Measurements from ENCODE around the gene HECTD4.
"Not testable (repeated sequence)": the region's sequence is repeated elsewhere in the genome, so short reads cannot be mapped to it uniquely, and the experiment has no call there.

HECTD4 gene

DNA sequence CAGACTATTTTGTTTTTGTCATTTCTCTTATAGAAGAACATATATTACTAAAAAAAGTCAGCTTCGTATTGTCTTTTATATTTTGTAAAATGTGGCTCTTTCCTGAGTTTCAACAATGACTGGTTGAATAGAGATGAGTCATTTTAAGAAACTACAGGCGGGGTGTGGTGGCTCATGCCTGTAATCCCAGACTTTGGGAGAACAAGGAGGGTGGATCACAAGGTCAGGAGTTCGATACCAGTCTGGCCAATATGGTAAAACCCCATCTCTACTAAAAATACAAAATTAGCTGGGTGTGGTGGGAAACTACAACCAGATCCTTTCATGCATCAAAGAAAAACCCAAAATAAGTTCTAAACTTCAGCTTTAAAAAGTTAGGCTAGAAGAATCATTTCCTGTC is 28.8 kb downstream of the HECTD4 start:
- DNase-seq (ENCODE audit: low spot score) = no peak

DNA sequence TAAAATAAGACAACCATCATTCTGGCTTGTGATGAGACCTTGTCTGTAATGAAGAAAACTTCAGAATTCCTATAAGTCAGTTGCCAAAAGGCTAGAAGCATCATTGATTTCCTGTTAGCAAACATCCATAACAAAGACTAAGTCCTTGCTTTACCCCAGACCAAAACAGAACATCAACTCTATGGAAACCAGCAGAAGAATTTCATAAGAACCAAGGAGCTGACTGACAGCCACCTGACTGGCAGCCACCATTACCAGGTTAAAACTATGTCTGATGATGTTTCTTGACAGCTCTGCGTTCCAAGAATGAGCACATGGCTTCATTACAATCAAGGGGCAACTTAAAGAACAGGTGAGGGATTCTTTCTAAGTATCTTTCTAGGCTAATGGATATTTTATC is 29.3 kb downstream of the HECTD4 start:
- DNase-seq (ENCODE audit: low spot score) = no peak

DNA sequence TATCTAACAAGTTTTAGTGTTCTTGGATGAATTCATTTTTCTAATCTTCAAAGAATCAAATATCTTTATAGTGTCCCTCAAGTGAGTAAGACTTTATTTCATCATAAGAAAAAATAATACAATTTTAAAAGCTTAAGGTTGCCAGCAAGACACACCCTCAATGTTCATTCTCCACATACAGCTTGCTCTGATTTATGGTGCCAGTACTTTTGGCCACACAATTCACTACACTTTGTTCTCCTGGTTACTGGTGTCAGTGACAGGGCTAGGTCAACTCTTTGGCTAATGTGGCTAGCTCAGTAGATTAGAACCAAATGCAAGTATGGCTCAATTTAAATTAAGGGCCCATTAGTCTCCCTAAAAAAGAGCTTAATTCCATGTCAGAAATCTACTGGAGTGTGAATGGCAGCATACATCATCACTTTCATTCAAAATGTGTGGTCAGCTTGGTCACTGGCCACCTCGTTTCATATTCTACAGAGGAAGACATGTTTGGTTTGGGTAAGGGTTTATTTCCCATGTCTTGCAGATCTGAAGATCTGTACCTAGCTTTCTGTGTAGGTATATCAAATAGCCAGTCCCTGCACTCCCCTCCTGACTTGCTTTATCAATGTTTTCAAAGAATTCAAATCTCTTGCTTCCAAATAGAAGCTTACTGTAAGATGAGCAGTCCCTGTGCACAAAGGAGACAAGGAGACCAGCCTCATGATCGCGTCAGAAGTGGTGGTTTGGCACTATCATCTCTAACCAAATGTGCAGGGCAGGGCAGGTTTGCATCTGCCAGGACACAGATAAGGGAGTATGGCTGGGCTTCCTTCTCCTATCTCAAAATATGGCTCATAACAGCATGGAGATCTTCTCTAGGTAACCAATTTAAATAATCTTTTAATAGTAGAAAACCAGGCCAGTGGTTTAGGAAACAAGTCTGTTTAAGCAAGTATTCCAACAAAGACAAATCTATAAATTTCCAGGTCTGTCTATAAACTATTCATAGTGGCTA is 31.3 kb downstream of the HECTD4 start:
- DNase-seq (ENCODE audit: low spot score) = no peak

DNA sequence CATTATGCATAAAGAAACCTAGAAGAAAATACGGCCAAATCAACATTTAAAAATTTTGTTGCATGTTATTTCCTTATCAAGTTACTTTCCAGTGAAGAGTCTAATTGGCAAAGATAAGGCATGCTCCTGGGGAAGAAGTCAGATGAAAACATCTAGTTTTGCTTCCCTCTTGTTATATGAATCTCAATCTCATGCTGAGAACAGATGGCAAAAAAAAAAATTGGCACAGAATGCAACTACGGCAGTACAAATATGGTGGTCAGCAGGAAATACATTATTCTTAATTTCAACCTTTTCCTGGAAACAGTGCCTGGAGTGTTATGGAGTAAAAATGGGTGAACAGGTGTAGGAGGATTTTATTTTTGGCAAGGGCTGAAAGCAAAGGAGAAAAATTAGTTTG is 32.8 kb downstream of the HECTD4 start:
- DNase-seq (ENCODE audit: low spot score) = no peak

DNA sequence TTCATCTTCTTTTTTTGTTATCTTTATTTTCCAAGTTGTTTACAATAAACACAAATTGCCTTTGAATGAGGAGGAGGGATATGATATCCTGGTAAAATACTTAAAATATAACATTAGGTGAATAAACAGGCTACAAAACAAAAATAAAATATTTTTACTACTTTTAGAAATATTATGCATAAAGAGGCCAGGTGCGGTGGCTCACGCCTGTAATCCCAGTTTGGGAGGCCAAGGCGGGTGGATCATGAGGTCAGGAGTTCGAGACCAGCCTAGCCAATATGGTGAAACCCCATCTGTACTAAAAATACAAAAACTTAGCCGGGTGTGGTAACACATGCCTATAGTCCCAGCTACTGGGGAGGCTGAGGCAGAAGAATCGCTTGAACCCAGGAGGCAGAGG is 33.3 kb downstream of the HECTD4 start:
- DNase-seq (ENCODE audit: low spot score) = not testable (repeated sequence)

DNA sequence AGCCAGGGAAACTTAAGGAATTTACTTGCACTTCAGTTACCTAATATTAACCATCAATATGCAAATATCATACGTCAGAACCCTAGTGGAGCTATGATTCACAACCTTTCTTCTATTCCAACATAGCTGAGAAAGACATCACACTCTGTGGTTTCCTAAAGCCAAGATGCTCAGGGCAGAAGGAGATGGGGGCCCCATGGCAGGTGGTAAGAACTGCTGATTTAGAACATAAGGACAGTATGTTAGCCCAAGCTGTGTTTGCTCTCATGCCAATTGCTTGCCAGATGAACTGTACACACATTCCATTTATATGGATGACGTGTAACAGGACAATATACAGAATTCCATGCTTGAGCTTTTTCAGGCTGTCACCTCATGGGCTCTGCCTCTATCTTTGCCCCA is 34.6 kb downstream of the HECTD4 start:
- DNase-seq (ENCODE audit: low spot score) = no peak

DNA sequence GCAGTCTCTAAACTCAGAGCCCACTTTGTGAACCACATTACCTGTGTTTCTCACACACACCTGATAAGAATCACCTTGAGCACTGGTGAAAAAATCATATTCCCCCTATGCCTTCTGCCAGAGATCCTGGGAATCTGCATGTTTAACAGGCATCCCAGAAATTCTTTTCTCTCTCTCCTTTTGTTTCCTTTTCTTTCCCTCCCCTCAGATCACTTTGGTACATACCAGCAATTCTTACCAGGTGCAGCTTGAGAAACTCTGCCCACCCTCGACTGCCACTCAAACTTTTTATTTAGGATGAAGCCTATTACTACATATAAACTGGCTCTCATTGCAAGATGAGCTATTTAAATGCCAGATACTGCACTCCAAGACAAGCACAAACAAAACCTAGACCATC is 36.0 kb downstream of the HECTD4 start:
- no peak for DNase-seq (ENCODE audit: low spot score)

DNA sequence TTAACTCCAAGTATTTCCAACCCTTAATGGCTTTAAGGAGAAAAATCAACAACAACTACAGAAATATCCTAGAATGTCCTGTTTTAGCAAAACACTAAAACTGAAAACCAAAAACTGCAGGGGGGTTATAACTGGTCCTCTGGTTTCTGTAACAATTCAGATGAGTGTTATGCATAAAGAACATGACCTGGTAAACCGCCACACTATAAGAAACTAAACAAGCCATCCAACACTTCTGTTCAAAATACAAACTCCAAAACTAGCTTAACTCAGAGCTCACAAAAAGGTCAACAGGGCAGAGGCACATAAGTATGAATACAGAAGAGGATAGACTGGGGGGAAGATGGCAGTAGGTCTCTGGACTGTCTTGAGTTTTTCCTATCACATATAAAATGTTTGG is 38.0 kb downstream of the HECTD4 start:
- no peak for DNase-seq (ENCODE audit: low spot score)

DNA sequence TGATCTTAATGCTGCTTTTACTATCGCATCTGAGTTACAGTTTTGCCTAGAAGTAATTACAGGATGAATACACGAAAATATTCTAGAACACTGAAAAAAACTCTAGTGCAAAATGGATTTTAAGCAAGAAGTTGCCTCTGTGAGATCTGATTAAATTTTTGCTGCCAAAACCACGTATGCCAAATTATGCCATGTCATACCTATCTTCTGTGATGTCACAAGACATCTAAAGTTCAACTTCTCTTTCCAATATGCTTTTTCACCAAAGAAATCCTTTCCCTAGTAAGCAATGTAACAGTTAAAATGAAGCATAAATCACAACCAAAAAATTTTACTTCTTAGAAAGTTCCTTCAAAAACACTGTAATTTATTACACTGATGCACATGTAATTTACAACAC is 39.6 kb downstream of the HECTD4 start:
- DNase-seq (ENCODE audit: low spot score) = no peak

DNA sequence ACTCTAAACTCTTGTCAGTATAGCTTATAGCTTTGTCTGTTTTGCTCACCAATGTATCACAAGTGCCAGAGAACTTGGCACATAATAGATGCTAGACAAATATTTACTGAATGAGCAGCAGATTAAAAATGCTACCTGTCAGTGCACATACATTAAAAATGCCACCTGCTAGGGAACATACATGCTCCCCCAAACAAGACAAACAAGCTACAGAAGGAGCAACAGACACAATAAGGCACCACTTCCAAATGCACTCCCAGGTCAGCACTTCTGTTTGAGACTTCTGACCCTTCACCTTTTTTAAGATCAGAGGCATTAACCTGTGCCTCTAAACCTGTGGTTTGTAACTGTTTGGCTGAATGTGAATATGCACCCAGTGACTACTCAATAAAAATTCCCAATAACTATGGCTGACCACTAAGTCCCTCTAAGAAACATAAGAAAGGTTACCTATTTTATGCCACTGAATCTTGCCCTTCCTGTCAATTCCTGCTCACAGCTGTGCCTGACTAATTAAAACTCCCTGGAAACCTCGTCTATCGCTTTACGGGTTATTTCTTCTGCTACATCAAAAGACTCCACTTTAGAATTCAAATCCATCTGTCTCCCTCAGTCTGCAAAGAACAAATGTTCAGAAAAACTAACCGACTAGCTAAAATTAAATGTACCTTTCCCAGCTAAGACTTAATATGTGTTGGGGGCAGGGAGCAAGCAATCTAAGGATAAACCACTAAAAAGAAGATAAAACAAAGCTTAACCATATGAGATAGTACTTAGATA is 41.0 kb downstream of the HECTD4 start:
- no peak for DNase-seq (ENCODE audit: low spot score)

DNA sequence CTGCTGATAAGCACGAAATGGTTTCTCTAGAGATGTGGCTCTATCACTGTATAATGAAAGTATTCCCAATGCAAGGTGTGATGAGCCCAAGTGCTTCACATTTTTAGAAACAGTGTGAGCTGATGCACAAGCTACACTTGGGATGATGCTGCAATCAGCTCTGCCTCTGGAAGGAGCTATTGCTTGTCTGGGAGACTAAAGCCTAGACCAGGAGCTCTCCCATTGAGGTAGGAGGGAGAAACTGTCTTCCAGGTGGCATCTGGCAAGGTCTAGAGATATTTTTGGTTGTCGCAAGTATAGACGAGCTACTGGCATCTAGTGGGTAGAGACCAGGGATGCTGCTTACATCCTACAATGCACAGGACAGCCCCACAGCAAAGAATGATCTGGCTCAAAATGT is 42.0 kb downstream of the HECTD4 start:
- no peak for DNase-seq (ENCODE audit: low spot score)

DNA sequence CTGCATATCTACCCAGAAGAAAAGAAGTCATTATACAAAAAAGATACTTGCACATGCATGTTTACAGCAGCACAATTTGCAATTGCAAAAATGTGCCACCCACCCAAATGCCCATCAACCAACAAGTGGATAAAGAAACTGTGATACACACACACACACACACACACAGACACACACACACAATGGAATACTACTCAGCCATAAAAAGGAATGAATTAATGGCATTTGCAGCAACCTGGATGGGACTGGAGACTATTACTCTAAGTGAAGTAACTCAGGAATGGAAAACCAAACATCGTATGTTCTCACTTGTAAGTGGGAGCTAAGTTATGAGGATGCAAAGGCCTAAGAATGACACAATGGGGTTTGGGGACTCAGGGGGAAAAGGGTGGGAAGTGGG is 47.2 kb downstream of the HECTD4 start:
- DNase-seq (ENCODE audit: low spot score) = not testable (repeated sequence)

DNA sequence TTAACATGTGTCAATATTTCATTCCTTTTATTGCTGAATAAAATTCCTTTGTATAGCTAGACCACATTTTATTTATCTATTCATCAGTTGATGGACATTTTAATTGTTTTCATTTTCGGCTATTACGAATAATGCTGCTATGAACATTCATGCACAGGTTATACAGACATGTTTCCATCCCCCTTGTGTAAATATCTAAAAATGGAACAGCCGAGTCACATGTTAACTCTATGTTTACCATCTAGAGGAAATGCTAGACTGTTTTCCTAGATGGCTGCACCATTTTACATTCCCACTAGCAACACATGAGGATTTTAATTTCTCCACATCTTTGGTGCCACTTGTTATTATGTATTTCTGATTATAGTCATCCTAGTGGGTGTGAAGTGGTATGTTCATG is 49.2 kb downstream of the HECTD4 start:
- DNase-seq (ENCODE audit: low spot score) = no peak

DNA sequence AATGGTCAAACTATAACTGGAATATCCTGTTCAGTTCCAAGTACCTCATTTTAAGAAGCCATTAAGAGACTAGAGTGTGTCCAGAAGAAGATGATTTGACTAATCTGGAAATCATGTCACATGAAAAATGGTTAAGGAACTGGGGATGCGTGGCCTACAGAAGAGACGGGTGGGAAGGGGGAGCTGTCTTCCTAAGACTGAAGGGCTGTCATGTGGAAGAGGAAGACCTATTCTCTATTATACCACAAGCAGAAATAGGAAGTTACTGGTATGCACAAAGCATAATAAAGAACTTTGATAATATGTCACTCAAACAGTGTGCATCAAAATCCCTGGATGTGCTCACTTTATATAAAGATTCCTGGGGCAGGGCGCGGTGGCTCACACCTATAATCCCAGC is 50.3 kb downstream of the HECTD4 start:
- no peak for DNase-seq (ENCODE audit: low spot score)

DNA sequence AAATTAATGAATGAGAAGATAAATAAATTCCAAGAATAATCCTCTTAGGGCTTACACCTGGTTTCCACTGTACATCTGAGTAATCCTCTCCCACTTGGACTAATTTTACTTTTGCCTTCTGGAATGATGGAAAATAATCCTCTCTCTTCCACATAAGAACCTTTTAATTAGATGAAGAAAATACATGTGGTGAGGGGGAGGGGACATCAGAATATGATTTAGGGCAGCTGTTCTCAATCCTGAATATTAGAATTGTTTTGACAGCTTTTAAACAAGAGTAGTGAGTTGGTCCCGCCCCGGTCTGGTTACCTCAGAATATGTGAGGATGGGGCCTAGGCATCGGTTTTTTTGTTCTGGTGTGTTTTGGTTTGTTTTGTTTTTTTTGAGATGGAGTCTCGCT is 51.5 kb downstream of the HECTD4 start:
- DNase-seq (ENCODE audit: low spot score) = no peak

DNA sequence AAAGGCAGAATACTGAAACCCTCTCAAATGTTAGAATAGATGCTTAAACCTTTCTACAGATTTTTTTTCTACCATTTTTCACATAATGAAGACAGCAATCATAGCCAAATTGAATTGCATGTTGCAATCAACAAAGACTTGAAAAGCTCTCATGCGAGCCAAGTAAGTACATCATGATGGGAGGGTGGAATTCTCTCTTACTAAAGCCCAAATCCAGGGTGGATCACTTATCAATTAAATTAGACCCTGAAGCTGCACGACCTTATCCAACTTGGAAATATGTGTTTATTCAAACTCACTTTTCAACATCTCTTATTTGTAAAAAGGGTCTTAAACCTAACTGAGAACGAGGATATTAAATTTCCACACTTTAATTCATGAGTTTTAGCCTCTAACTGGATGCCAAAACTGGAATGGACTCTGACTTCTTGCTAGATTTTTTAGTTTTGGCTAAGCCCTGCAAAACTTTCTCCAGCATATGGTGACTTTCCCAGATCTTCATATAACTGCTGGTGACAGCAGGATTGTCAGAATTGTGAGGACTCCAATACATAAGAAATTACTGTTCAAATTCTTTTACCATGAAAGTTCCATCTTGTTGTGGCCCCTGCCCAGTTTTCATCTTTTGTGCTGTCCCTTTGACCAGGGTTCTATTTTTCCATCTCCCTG is 53.6 kb downstream of the HECTD4 start:
- DNase-seq (ENCODE audit: low spot score) = no peak

DNA sequence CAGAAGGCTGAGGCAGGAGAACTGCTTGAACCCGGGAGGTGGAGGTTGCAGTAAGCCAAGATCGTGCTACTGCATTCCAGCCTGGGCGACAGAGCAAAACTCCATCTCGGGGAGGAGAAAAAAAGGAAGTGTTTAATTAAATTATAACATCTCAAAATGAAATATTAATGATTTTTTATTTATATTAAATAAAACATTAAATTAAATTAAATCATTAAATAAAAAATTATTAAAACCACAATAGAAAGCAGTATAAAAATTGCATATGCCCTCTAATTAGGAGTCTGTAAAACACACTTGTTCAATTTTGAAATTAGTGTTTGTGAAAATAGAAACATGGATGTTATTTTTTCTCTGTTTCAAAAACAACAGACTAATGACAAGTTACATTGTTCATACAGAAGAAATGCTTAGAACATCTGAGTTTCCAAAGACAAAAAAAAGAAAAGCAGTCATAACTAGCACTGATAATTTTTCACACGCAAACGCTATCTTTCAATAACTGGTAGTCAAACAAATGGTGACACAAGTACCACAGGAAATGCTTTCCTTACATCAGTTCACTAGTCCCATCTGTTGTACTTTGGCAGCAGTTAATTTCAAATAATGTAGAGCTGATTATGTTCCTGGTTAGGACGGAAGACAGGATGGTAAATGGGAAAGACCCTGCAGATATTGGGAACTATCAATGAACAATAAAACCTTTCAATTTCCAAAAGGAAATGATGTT is 54.9 kb downstream of the HECTD4 start:
- no peak for DNase-seq (ENCODE audit: low spot score)

DNA sequence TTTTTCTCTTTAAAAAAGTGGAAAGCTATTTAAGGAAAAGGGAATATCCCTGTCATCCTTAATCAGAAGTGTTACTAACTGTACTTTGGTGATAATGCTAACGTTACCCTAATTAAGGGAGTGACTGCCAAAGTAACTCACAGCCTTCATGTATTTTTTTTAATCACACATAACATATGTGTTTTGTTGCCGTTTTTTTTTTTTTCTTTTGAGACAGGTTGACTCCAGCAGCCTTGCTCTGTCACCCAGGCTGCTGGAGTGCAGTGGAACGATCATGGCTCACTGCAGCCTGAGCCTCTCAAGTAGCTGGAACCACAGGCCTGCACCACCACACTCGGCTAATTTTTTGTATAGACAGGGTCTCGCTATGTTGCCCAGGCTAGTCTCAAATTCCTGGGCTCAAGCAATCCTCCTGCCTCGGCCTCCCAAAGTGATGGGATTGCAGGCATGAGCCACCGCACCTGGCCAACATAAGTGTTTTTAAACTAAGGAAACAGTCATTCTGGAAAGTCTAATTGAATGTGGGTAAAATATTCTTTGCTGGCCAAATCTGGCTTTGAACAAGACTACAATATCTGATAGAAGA is 56.5 kb downstream of the HECTD4 start:
- no peak for DNase-seq (ENCODE audit: low spot score)

DNA sequence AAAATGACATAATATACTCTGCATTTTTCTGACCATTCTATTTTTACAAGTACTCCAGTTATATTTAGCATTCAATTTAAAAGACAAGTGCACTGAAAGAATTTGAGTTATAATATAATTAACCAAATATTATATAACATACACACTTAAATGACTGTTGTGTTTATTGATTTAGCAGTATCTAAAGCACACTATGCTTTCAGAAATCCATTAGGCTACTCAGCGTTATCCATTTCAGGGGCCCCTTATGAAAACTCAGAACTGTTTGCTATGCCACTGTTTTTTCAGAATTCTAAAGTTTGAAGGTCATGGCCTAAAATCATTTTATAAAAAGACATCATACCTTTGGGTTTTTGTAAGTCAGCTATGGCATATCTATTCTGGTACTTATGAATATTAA is 57.1 kb downstream of the HECTD4 start:
- DNase-seq (ENCODE audit: low spot score) = no peak

DNA sequence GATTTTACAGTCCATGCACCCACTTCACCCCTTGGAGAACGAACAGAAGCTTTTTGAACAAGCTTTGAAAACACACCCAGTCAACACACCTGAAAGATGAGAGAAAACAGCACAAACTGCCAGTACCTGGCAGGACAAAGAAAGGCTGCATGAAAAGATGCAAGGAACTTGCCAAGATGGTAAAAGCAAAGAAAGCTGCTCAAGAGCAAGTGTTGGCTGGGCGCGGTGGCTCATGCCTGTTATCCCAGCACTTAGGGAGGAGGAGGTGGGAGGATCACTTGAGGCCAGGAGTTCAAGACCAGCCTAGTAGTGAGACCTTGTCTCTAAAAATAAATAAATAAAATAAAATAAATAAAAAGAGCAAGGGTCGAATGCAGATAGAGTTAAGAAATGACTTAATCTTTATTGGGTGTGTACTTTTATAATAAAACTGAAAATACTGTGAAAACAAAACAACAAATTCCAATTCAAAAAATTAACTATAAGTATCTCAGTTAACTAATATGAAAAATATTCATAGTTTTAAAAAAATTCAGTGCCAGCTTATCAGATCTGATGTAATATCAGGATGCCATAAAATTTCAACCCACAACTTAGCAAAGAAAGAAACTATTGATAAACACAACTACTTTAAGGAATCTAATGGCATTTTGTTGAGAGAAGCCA is 59.2 kb downstream of the HECTD4 start:
- DNase-seq (ENCODE audit: low spot score) = no peak

DNA sequence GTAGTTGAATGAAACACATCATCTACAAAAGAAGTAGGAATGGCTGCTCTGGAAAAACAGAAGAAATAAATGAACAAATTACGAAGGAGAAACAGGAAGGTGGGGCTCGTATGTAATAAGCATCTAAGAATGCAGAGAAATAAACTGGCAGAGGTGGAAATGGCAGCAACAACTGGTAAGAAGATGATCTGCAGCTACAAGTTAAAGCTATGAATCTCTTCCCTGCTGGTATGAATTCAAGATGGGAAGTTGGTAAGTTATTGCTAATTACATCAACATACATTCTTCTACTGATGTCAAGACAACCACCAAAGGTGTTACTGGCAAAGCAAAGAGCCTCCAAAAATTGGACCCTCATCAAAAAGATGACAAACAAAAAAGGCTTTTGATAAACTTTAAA is 59.8 kb downstream of the HECTD4 start:
- no peak for DNase-seq (ENCODE audit: low spot score)

All from globus pallidus (tissue), 1 donor.